Esophagus (tissue), 2 donors: ENCODE results near the gene DISP3. TPM values are rescaled to one million over a fixed set of nuclear protein-coding genes. Genes with fewer than 3 reads are reported as not detected.

Experiments used
- H3K27ac ChIP-seq, 2 donors: one replicate each; pipeline ENCODE4 v1.5.1; 2013; ENCODE audit warnings: low read depth in 2 of 2, mild to moderate bottlenecking in 2 of 2, inconsistent platforms in 1 of 2, low read length in 1 of 2, moderate library complexity in 1 of 2
- H3K27me3 ChIP-seq, 2 donors: one replicate each; pipeline ENCODE4 v1.6.1; 2013; ENCODE audit warnings: low read length in 2 of 2, control low read depth in 1 of 2, mild to moderate bottlenecking in 1 of 2; ENCODE audit not compliant: insufficient read depth in 2 of 2, control insufficient read depth in 1 of 2
- H3K36me3 ChIP-seq, 2 donors: one replicate each; pipeline ENCODE4 v1.6.1; 2013; ENCODE audit warnings: low read length in 1 of 2; ENCODE audit not compliant: control insufficient read depth in 2 of 2, insufficient read depth in 2 of 2
- H3K4me1 ChIP-seq, 2 donors: one replicate each; pipeline ENCODE4 v1.6.1; 2013; ENCODE audit warnings: low read length in 1 of 2; ENCODE audit not compliant: control insufficient read depth in 2 of 2, insufficient read depth in 2 of 2
- H3K4me3 ChIP-seq, 2 donors: one replicate each; pipeline ENCODE4 v1.5.1; 2013; ENCODE audit warnings: low read length in 2 of 2, mild to moderate bottlenecking in 2 of 2, low read depth in 1 of 2, moderate library complexity in 1 of 2
- H3K9me3 ChIP-seq, 2 donors: one replicate each; pipeline ENCODE4 v1.6.1; 2013; ENCODE audit warnings: mild to moderate bottlenecking in 2 of 2, low read depth in 1 of 2, low read length in 1 of 2, moderate library complexity in 1 of 2; ENCODE audit not compliant: control insufficient read depth in 2 of 2, insufficient read depth in 1 of 2
- WGBS, 2 donors: extraction: QIAGEN DNeasy Blood & Tissue Kit; methylation state at CpG; one replicate each; pipeline ENCODE4 v1.1.7; 2013; 5-methylcytosine and 5-hydroxymethylcytosine counted together
- polyA plus RNA-seq, 2 donors: library from polyadenylated mRNA; stranded (reverse); fragments of 200-250 nt; gene quantifications; one replicate each; pipeline ENCODE4 v1.2.3, GENCODE V29; 2013
- donor health status: healthy with polysubstance abuse.
- donor health status: Bipolar disorder and iron deficiency.

Gene DISP3
- polyA plus RNA-seq, 2 donors, result not detected

DNA sequence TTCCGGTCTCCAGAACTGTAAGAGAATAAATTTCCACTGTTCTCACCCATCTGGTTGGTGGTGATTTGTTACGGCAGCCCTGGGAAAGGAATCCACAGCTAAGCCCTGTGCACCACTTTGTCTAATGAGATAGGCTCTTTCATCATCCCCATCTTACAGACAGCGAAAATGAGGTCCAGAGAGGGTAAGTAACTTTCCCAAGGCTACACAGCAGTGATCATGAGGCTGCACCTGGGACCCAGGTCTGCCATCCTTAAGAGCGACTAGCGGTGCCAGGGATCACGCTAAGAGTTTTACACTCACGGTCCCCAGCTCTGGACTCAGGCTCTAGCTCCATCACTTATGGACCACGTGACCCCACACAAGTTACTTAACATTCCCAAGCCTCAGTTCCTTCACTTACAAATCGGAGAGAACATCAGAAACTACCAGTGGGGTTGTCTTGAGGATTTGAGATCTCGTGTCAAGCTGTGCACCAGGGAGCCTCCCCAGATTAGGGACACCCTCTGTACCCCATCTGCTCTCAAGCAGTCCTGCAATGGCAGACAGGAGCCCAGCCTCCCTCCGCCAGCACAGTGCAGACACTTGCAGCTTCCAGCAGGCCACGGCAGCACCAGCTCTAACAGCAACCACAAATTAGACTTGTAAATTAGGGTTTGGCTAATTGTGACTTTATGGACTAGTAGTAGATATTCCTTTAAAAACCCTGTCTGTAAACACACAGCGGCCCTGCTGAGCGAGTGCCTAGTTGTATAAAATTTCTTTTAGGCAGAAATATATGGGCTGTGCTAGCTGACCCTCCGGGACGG lies 87.3 kb downstream of the DISP3 start:
- Histone ChIP-seq H3K27me3 (no peaks in the 10 kb centered on the region), H3K27ac (no peak overlapping the region)
- 69 to 72% methylated on average over 16 of the region's 16 CpGs for WGBS, 2 donors

GRCh38 chr1:11567244-11568065 lies 88.5 kb downstream of the DISP3 start:
- H3K4me1 ChIP-seq, result no peaks in the 10 kb centered on the region
- no peaks in the 10 kb centered on the region for H3K36me3 ChIP-seq
- no peak overlapping the region for H3K4me3 ChIP-seq
- H3K27me3 ChIP-seq, result no peaks in the 10 kb centered on the region
- no peaks in the 10 kb centered on the region for H3K9me3 ChIP-seq
- WGBS, 2 donors, result 82% methylated on average over 11 of the region's 11 CpGs
- no peak overlapping the region for H3K27ac ChIP-seq

More for the DNA sequence above, 87.3 kb downstream of the DISP3 start:
- H3K36me3 ChIP-seq, result no peaks in the 10 kb centered on the region
- H3K9me3 ChIP-seq, result no peaks in the 10 kb centered on the region
- H3K4me3 ChIP-seq, result no peak overlapping the region
- no peaks in the 10 kb centered on the region for H3K4me1 ChIP-seq

DNA sequence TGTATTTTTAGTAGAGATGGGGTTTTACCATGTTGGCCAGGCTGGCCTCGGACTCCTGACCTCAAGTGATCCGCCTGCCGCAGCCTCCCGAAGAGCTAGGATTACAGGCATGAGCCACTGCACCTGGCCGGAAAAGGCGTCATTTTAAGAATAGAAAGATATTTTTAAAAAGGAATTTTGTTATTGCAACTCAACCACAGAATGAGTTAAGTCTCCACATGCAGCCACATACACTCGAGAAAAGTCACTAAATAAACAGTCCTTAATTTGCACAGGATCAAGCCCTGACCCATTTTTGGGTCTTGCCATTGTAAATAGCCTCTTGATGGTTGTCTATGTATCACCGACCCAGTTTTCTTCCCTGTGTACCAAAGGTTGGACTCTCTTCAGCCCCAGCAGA lies 89.7 kb downstream of the DISP3 start:
- 64 to 70% methylated on average over 8 of the region's 8 CpGs for WGBS, 2 donors
- Histone ChIP-seq H3K4me1 (no peaks in the 10 kb centered on the region), H3K9me3 (no peaks in the 10 kb centered on the region), H3K27ac (no peak overlapping the region), H3K36me3 (no peaks in the 10 kb centered on the region), H3K27me3 (no peaks in the 10 kb centered on the region), H3K4me3 (no peak overlapping the region)

DNA sequence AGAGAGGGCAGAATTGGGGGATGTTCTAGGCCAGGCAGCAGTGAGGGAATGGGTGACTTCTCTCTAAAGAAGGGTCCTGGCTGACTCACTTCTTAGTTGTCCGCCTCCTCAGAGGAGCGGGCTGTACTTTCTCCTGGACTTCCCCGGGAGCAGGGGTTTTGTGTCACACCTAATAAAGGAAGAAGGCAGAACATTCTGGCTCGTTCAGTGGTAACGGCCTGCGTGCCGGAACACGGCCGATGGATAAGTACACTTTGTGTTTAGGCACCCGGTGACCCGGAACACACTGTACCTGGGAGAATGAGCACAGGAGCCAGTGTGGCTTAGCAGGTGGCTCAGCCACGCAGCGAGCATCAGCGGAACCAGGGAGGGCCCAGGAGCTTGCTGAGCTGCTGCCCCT lies 90.6 kb downstream of the DISP3 start:
- no peak overlapping the region for H3K27ac ChIP-seq
- no peaks in the 10 kb centered on the region for H3K4me1 ChIP-seq
- H3K4me3 ChIP-seq, result no peak overlapping the region
- H3K9me3 ChIP-seq, result no peaks in the 10 kb centered on the region
- WGBS, 2 donors, result 49 to 55% methylated on average over 14 of the region's 14 CpGs
- H3K27me3 ChIP-seq, result no peaks in the 10 kb centered on the region
- no peaks in the 10 kb centered on the region for H3K36me3 ChIP-seq

GRCh38 chr1:11569954-11570353 lies 91.0 kb downstream of the DISP3 start:
- H3K27ac ChIP-seq, result no peak overlapping the region
- no peaks in the 10 kb centered on the region for H3K9me3 ChIP-seq
- H3K36me3 ChIP-seq, result no peaks in the 10 kb centered on the region
- no peaks in the 10 kb centered on the region for H3K27me3 ChIP-seq
- 67 to 72% methylated on average over 3 of the region's 3 CpGs for WGBS, 2 donors
- no peak overlapping the region for H3K4me3 ChIP-seq
- H3K4me1 ChIP-seq, result no peaks in the 10 kb centered on the region

- Histone ChIP-seq H3K4me1 (no peaks in the 10 kb centered on the region), H3K27me3 (no peaks in the 10 kb centered on the region), H3K4me3 (no peak overlapping the region), H3K9me3 (no peaks in the 10 kb centered on the region), H3K27ac (no peak overlapping the region), H3K36me3 (no peaks in the 10 kb centered on the region)
- 44 to 49% methylated on average over 16 of the region's 16 CpGs for WGBS, 2 donors
Measured at GRCh38 chr1:11570821-11571380, 91.9 kb downstream of the DISP3 start.

- H3K4me1 ChIP-seq, result no peaks in the 10 kb centered on the region
- no peak overlapping the region for H3K4me3 ChIP-seq
- no peaks in the 10 kb centered on the region for H3K9me3 ChIP-seq
- WGBS, 2 donors, result 41 to 43% methylated on average over 9 of the region's 9 CpGs
- H3K27ac ChIP-seq, result no peak overlapping the region
- H3K27me3 ChIP-seq, result no peaks in the 10 kb centered on the region
- no peaks in the 10 kb centered on the region for H3K36me3 ChIP-seq
Measured at GRCh38 chr1:11571906-11572616, 93.1 kb downstream of the DISP3 start.

- Histone ChIP-seq H3K27me3 (no peaks in the 10 kb centered on the region), H3K9me3 (no peaks in the 10 kb centered on the region), H3K27ac (no peak overlapping the region), H3K4me3 (no peak overlapping the region), H3K36me3 (no peaks in the 10 kb centered on the region), H3K4me1 (no peaks in the 10 kb centered on the region)
- WGBS, 2 donors, result 88 to 91% methylated on average over 5 of the region's 5 CpGs
Measured at GRCh38 chr1:11573116-11573692, 94.2 kb downstream of the DISP3 start.

GRCh38 chr1:11575553-11575952 lies 96.6 kb downstream of the DISP3 start:
- Histone ChIP-seq H3K27me3 (peaks cover 0 to 5% of the 10 kb centered on the region in 2 donors), H3K4me3 (no peak overlapping the region), H3K4me1 (no peaks in the 10 kb centered on the region), H3K9me3 (no peaks in the 10 kb centered on the region), H3K36me3 (no peaks in the 10 kb centered on the region), H3K27ac (no peak overlapping the region)
- WGBS, 2 donors, result 81 to 85% methylated on average over 6 of the region's 6 CpGs
